Activated T-helper 17 cell treated with anti-CD3 and anti-CD28 coated beads, Interleukin-2, amount 50 U/mL, for 72 hours (primary cell): ENCODE measurements around the gene BLOC1S3. TPM values are rescaled to one million over a fixed set of nuclear protein-coding genes. Genes with fewer than 3 reads are reported as not detected.
"Not testable (repeated sequence)": the region's sequence is repeated elsewhere in the genome, so short reads cannot be mapped to it uniquely, and the experiment has no call there.

ENCODE experiments used
- ATAC-seq: fragments of 150-1000 bp; cut with Tn5 transposase; replicated peaks from 2 replicates; pipeline ENCODE4 v1.10.0; 2021; ENCODE audit warnings: mild to moderate bottlenecking, moderate library complexity
- H3K27ac Mint-ChIP-seq: one replicate; pipeline ENCODE4 v1.8.0; 2022; ENCODE audit warnings: mixed read lengths
- H3K27me3 Mint-ChIP-seq: one replicate; pipeline ENCODE4 v1.8.0; 2022; ENCODE audit warnings: mixed read lengths
- H3K36me3 Mint-ChIP-seq: one replicate; pipeline ENCODE4 v1.8.0; 2022; ENCODE audit warnings: low read depth, mild to moderate bottlenecking, mixed read lengths
- H3K4me1 Mint-ChIP-seq: one replicate; pipeline ENCODE4 v1.8.0; 2022; ENCODE audit warnings: mixed read lengths
- H3K4me3 Mint-ChIP-seq: one replicate; pipeline ENCODE4 v1.8.0; 2022; ENCODE audit warnings: mild to moderate bottlenecking, mixed read lengths
- H3K9me3 Mint-ChIP-seq: one replicate; pipeline ENCODE4 v1.8.0; 2022; ENCODE audit warnings: mixed read lengths
- total RNA-seq, 2 donors: library from RNA; stranded (reverse); gene quantifications; one replicate each; pipeline ENCODE4 v1.2.3, GENCODE V29; 2022

The BLOC1S3 gene
- total RNA-seq, 2 donors from 2014 or later = 13.9 to 16.7 TPM

- H3K27me3 Mint-ChIP-seq = peaks cover 11% of the 10 kb centered on the region
- H3K4me1 Mint-ChIP-seq = peaks cover 5% of the 10 kb centered on the region
- H3K9me3 Mint-ChIP-seq = no peaks in the 10 kb centered on the region
- H3K4me3 Mint-ChIP-seq = no peak overlapping the region
- H3K27ac Mint-ChIP-seq = no peak overlapping the region
- no peak for ATAC-seq
- no peaks in the 10 kb centered on the region for H3K36me3 Mint-ChIP-seq
These were observed 33.3 kb downstream of the BLOC1S3 start for GRCh38 chr19:45211751-45212381.

DNA sequence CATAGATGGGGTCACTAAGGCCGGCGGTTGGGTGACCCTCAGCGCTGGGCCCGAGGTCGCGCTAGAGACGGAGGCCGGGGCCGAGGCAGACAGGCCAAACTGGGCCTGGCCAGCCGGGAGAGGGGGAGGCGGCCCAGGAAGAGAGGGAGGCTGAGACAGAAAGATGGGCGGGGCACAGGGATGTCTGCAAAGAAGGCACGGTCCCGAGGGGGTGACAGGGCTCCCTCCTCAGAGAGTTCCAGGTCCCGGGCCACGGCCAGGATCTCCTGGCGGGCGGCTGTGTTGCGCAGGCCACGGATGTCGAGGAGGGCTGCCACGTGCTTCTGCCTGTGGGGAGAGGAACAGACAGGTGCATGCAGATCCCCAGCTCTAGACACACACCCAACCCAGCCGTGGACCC lies 34.4 kb downstream of the BLOC1S3 start:
- no peak for ATAC-seq
- Mint-ChIP-seq H3K36me3 (no peaks in the 10 kb centered on the region), H3K27me3 (peaks cover 12% of the 10 kb centered on the region), H3K4me3 (no peak overlapping the region), H3K4me1 (peaks cover 5% of the 10 kb centered on the region), H3K27ac (no peak overlapping the region), H3K9me3 (no peaks in the 10 kb centered on the region)

GRCh38 chr19:45215391-45216191 lies 37.0 kb downstream of the BLOC1S3 start:
- peaks cover 5% of the 10 kb centered on the region for H3K4me1 Mint-ChIP-seq
- H3K4me3 Mint-ChIP-seq = no peak overlapping the region
- ATAC-seq = no peak
- no peak overlapping the region for H3K27ac Mint-ChIP-seq
- peaks cover 22% of the 10 kb centered on the region for H3K27me3 Mint-ChIP-seq
- no peaks in the 10 kb centered on the region for H3K9me3 Mint-ChIP-seq
- H3K36me3 Mint-ChIP-seq = no peaks in the 10 kb centered on the region

DNA sequence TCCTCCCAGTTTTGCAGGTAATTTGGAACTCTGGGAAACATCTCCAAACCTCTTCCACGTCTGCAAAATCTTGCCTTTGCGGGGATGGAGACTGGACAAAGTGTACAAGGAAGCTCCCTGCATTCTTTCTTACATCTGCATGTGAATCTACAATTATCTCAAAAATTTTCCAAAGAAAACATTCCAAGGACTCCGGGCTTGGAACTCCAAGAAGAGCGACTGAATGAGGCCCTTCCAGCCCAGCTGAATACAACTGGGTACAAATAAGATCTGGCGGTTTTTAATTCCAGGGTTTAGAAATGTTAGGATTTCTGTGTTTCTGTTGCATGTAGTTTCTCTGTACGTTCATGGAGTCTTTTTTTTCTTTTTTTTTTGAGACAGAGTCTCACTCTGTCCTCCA lies 38.1 kb downstream of the BLOC1S3 start:
- Mint-ChIP-seq H3K4me1 (peaks cover 5% of the 10 kb centered on the region), H3K27ac (no peak overlapping the region), H3K27me3 (peaks cover 25% of the 10 kb centered on the region), H3K9me3 (no peaks in the 10 kb centered on the region), H3K36me3 (no peaks in the 10 kb centered on the region), H3K4me3 (no peak overlapping the region)
- no peak for ATAC-seq

DNA sequence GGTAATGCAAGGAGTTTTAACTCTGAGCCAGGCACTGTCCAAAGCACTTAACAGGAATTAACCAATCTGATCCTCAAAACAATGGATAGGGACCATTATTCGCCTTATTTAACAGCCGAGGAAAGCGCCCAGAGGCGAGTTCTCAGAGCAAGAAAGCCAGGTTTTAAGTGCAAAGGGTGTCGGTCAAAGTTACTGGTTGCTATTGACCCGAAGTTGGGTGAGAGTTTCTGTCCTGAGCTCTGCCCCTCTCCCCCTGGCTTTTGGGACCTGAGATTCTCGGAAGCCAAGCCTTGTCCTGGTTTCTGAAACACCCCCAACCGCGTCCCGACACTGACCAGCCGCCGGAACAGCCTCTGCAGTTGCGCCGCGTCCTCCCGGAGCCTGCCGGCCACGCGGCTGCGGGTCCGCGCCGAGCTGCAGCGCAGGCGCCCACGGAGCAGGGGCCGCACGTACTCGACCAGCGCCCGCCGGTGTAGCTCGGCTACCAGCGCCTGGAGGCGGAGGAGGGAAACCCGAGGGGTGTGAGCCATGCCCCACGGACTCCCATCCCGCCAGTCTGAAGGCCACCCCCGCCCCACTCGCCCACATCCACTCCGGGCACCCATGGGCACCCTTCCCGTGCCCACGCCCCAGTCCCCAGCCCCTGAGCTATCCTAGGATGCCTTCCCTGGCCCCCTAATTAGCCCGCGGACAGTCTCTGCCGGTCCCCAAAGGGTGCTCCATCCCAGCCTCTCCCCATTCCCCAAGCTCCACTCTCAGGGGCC lies 38.8 kb downstream of the BLOC1S3 start:
- no peak overlapping the region for H3K27ac Mint-ChIP-seq
- no peaks in the 10 kb centered on the region for H3K9me3 Mint-ChIP-seq
- no peak for ATAC-seq
- no peak overlapping the region for H3K4me3 Mint-ChIP-seq
- H3K36me3 Mint-ChIP-seq = no peaks in the 10 kb centered on the region
- peaks cover 26% of the 10 kb centered on the region for H3K27me3 Mint-ChIP-seq
- peaks cover 5% of the 10 kb centered on the region for H3K4me1 Mint-ChIP-seq

- no peaks in the 10 kb centered on the region for H3K9me3 Mint-ChIP-seq
- H3K27me3 Mint-ChIP-seq = peaks cover 29% of the 10 kb centered on the region
- peaks cover 5% of the 10 kb centered on the region for H3K4me1 Mint-ChIP-seq
- H3K27ac Mint-ChIP-seq = no peak overlapping the region
- ATAC-seq = no peak
- no peak overlapping the region for H3K4me3 Mint-ChIP-seq
- no peaks in the 10 kb centered on the region for H3K36me3 Mint-ChIP-seq
These were observed 39.4 kb downstream of the BLOC1S3 start for GRCh38 chr19:45217957-45218334.

DNA sequence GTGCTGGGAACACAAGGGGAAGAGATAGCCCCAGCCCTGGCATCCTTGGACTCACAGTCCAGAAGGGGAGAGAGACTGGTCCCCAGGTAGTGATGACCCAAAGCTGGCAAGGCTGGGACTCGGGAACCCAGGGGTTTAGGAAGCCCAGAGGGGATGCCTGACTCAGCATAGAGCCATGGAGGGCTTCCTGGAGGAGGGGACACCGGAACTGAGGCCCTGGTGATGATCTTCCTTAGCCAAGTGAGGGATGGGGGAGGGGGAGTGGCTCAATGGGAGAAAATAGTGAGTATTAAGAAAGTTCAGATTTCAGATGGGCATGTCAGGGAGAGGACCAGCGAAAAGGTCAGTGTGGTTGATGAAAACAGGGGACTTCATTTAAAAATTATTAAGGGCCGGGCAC lies 39.8 kb downstream of the BLOC1S3 start:
- Mint-ChIP-seq H3K27me3 (peaks cover 29% of the 10 kb centered on the region), H3K9me3 (no peaks in the 10 kb centered on the region), H3K27ac (no peak overlapping the region), H3K4me3 (no peak overlapping the region), H3K4me1 (peaks cover 5% of the 10 kb centered on the region), H3K36me3 (no peaks in the 10 kb centered on the region)
- ATAC-seq = no peak

DNA sequence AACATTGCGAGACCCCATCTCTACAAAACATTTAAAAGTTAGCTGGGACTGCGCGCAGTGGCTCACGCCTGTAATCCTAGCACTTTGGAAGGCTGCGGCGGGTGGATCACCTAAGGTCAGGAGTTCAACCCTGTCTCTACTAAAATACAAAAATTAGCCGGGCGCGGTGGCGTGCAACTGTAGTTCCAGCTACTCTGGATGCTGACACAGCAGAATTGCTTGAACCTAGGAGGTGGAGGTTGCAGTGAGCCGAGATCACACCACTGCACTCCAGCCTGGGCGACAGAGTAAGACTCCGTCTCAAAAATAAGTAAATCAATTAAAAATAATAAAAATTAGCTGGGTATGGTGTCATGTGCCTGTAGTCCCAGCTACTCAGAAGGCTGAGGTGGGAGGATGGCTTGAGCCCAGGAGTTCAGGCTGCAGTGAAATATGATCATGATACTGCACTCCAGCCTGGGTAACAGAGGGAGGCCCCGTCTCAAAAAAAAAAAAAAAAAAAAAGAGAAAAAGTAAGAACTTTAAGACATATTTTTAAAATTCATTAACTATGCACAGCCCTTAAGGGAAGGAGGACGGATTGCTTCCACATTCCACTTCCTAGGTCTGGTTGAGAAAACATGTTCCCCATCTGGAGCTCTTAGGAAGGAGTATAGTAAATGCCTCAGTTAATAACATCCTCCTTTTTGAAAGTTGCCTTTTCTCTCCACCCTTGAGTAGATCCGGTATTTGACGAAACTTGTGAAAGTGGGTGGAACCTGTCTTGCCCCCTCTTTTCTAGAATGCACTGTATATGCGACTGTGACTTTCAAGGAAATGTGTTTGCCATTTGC lies 40.5 kb downstream of the BLOC1S3 start:
- no peak for ATAC-seq
- Mint-ChIP-seq H3K4me3 (no peak overlapping the region), H3K27ac (no peak overlapping the region), H3K9me3 (no peaks in the 10 kb centered on the region), H3K27me3 (peaks cover 33% of the 10 kb centered on the region), H3K36me3 (no peaks in the 10 kb centered on the region), H3K4me1 (peaks cover 5% of the 10 kb centered on the region)

GRCh38 chr19:45222724-45223123 lies 44.1 kb downstream of the BLOC1S3 start:
- Mint-ChIP-seq H3K4me3 (no peak overlapping the region), H3K27me3 (peaks cover 27% of the 10 kb centered on the region), H3K4me1 (no peaks in the 10 kb centered on the region), H3K36me3 (no peaks in the 10 kb centered on the region), H3K9me3 (no peaks in the 10 kb centered on the region), H3K27ac (no peak overlapping the region)
- ATAC-seq = no peak

- no peaks in the 10 kb centered on the region for H3K36me3 Mint-ChIP-seq
- no peak overlapping the region for H3K4me3 Mint-ChIP-seq
- no peak overlapping the region for H3K27ac Mint-ChIP-seq
- no peak for ATAC-seq
- no peaks in the 10 kb centered on the region for H3K9me3 Mint-ChIP-seq
- no peaks in the 10 kb centered on the region for H3K4me1 Mint-ChIP-seq
- H3K27me3 Mint-ChIP-seq = peaks cover 24% of the 10 kb centered on the region
These were observed 45.3 kb downstream of the BLOC1S3 start for GRCh38 chr19:45223879-45224278.

- Mint-ChIP-seq H3K27me3 (peaks cover 24% of the 10 kb centered on the region), H3K36me3 (no peaks in the 10 kb centered on the region), H3K4me1 (no peaks in the 10 kb centered on the region), H3K4me3 (no peak overlapping the region), H3K27ac (no peak overlapping the region), H3K9me3 (no peaks in the 10 kb centered on the region)
- no peak for ATAC-seq
These were observed 46.1 kb downstream of the BLOC1S3 start for GRCh38 chr19:45224645-45225044.

- H3K36me3 Mint-ChIP-seq, H3K4me1 Mint-ChIP-seq, H3K27ac Mint-ChIP-seq, H3K9me3 Mint-ChIP-seq, ATAC-seq, H3K4me3 Mint-ChIP-seq: not testable (repeated sequence)
- H3K27me3 Mint-ChIP-seq = peaks cover 23% of the 10 kb centered on the region
These were observed 50.5 kb downstream of the BLOC1S3 start for GRCh38 chr19:45229056-45229455.
